GM23338 (cell line): ENCODE measurements around the gene SLC3A2. TPM values are rescaled to one million over a fixed set of nuclear protein-coding genes. Genes with fewer than 3 reads are reported as not detected.

Experiments used
- ATAC-seq: fragments of 200-7000 bp; cut with Tn5 transposase; 3 replicates; pipeline ENCODE4 v1.9.1; 2020
- DNase-seq: peaks from one replicate; pipeline ENCODE4 v3.0.0-alpha.2; 2015; ENCODE audit warnings: low spot score
- H2AFZ ChIP-seq: fragments of 200-600 bp; sonication (generic); 2 replicates; pipeline ENCODE4 v1.8.0; 2016; ENCODE audit warnings: antibody characterized with exemption, mild to moderate bottlenecking, moderate library complexity
- H3F3A ChIP-seq: fragments of 200-600 bp; sonication (generic); replicated peaks from 2 replicates; pipeline ENCODE4 v1.8.0; 2017; ENCODE audit warnings: antibody characterized with exemption, mixed run types, low read depth
- H3K27ac ChIP-seq: fragments of 200-600 bp; sonication (generic); 2 replicates; pipeline ENCODE4 v1.6.1; 2016; ENCODE audit warnings: low read depth
- H3K27me3 ChIP-seq: fragments of 200-600 bp; sonication (generic); 2 replicates; pipeline ENCODE4 v1.8.0; 2016; ENCODE audit warnings: mild to moderate bottlenecking, mixed run types, moderate library complexity; ENCODE audit not compliant: insufficient read depth
- H3K36me3 ChIP-seq: fragments of 200-600 bp; sonication (generic); 2 replicates; pipeline ENCODE4 v1.8.0; 2016; ENCODE audit warnings: mild to moderate bottlenecking; ENCODE audit not compliant: insufficient read depth
- H3K4me1 ChIP-seq: fragments of 200-600 bp; sonication (generic); 2 replicates; pipeline ENCODE4 v1.8.0; 2016; ENCODE audit warnings: mild to moderate bottlenecking, moderate library complexity; ENCODE audit not compliant: insufficient read depth
- H3K4me2 ChIP-seq: fragments of 200-600 bp; sonication (generic); 2 replicates; pipeline ENCODE4 v1.7.1; 2017; ENCODE audit warnings: mixed run types
- H3K4me3 ChIP-seq: fragments of 200-600 bp; sonication (generic); 2 replicates; pipeline ENCODE4 v1.6.1; 2016; ENCODE audit warnings: mixed run types
- H3K79me2 ChIP-seq: fragments of 200-600 bp; sonication (generic); replicated peaks from 2 replicates; pipeline ENCODE4 v1.8.0; 2017; ENCODE audit warnings: mild to moderate bottlenecking; ENCODE audit not compliant: insufficient read depth
- H3K9me2 ChIP-seq: fragments of 200-600 bp; sonication (generic); 2 replicates; pipeline ENCODE4 v1.8.0; 2017; ENCODE audit not compliant: insufficient read depth
- H4K20me1 ChIP-seq: fragments of 200-600 bp; sonication (generic); replicated peaks from 2 replicates; pipeline ENCODE4 v1.8.0; 2017; ENCODE audit warnings: mild to moderate bottlenecking; ENCODE audit not compliant: insufficient read depth
- H3K27ac Mint-ChIP-seq: 2 replicates; pipeline ENCODE4 v1.8.0; 2020; ENCODE audit warnings: inconsistent platforms, mild to moderate bottlenecking, moderate library complexity, mixed read lengths
- H3K27me3 Mint-ChIP-seq: 3 replicates; pipeline ENCODE4 v1.8.0; 2022; ENCODE audit warnings: low read depth, mild to moderate bottlenecking, moderate library complexity, mixed read lengths, inconsistent platforms; ENCODE audit not compliant: insufficient read depth, poor library complexity
- H3K36me3 Mint-ChIP-seq: 3 replicates; pipeline ENCODE4 v1.8.0; 2021; ENCODE audit warnings: low read depth, mild to moderate bottlenecking, inconsistent platforms, moderate library complexity, mixed read lengths
- H3K4me1 Mint-ChIP-seq: 3 replicates; pipeline ENCODE4 v1.8.0; 2020; ENCODE audit warnings: mild to moderate bottlenecking, inconsistent platforms, mixed read lengths
- H3K4me3 Mint-ChIP-seq: 3 replicates; pipeline ENCODE4 v1.8.0; 2021; ENCODE audit warnings: moderate library complexity, mild to moderate bottlenecking, inconsistent platforms, mixed read lengths
- H3K9me3 Mint-ChIP-seq: 3 replicates; pipeline ENCODE4 v1.8.0; 2020; ENCODE audit warnings: moderate library complexity, mild to moderate bottlenecking, inconsistent platforms, mixed read lengths
- CREB1 ChIP-seq: fragments of 250-450 bp; sonication (Bioruptor Pico); IDR thresholded peaks from 2 replicates; pipeline ENCODE4 v1.5.0; 2020; ENCODE audit warnings: low read depth, mild to moderate bottlenecking, moderate library complexity
- ETS1 ChIP-seq: IDR thresholded peaks from 2 replicates; pipeline ENCODE4 v1.6.1; 2016; ENCODE audit warnings: antibody characterized with exemption
- EZH2 ChIP-seq: fragments of 200-600 bp; sonication (generic); IDR thresholded peaks from one replicate; pipeline ENCODE4 v1.8.0; 2017; ENCODE audit warnings: antibody characterized with exemption, mild to moderate bottlenecking, low read depth; ENCODE audit not compliant: unreplicated experiment
- EZH2phosphoT487 ChIP-seq: fragments of 200-600 bp; sonication (generic); IDR thresholded peaks from one replicate; pipeline ENCODE4 v1.8.1; 2018; ENCODE audit warnings: antibody characterized with exemption; ENCODE audit not compliant: unreplicated experiment
- JUNB ChIP-seq: IDR thresholded peaks from one replicate; pipeline ENCODE4 v1.6.1; 2016; ENCODE audit warnings: antibody characterized with exemption; ENCODE audit not compliant: unreplicated experiment
- NANOG ChIP-seq: IDR thresholded peaks from 2 replicates; pipeline ENCODE4 v1.6.1; 2016; ENCODE audit warnings: antibody characterized with exemption, borderline replicate concordance
- POLR2AphosphoS5 ChIP-seq: IDR thresholded peaks from 2 replicates; pipeline ENCODE4 v1.6.1; 2016; ENCODE audit warnings: antibody characterized with exemption, low read depth
- REST ChIP-seq: IDR thresholded peaks from one replicate; pipeline ENCODE4 v1.6.1; 2018; ENCODE audit warnings: antibody characterized with exemption; ENCODE audit not compliant: unreplicated experiment
- STAT1 ChIP-seq: IDR thresholded peaks from one replicate; pipeline ENCODE4 v1.6.1; 2016; ENCODE audit warnings: antibody characterized with exemption; ENCODE audit not compliant: unreplicated experiment
- ZNF114 ChIP-seq: fragments of 250-450 bp; sonication (Bioruptor Pico); IDR thresholded peaks from 2 replicates; pipeline ENCODE4 v1.5.0; 2020; ENCODE audit warnings: mild to moderate bottlenecking, moderate library complexity
- ZNF331 ChIP-seq: fragments of 250-450 bp; sonication (Bioruptor Pico); IDR thresholded peaks from 2 replicates; pipeline ENCODE4 v1.5.0; 2020; ENCODE audit warnings: low read depth, mild to moderate bottlenecking, moderate library complexity
- polyA plus RNA-seq: library from polyadenylated mRNA; unstranded; fragments of >200 nt; fragmentation: Nextera tagmentation; extraction: Ambion mirVana; gene quantifications from 2 replicates; pipeline ENCODE4 v1.2.1, GENCODE V29; 2016
- total RNA-seq: library from RNA; depleted of rRNA; stranded (reverse); fragments of >200 nt; shearing (Covaris generic); gene quantifications from 2 replicates; pipeline ENCODE4 v1.2.3, GENCODE V29; 2014

SLC3A2 gene
- total and polyA plus RNA-seq, 2 experiments from 2014 or later: 240 to 425 TPM

GRCh38 chr11:62889126-62889483 is 8.4 kb downstream of the SLC3A2 start (continued):
- TF ChIP-seq REST: no peak
- TF ChIP-seq STAT1: no peak

- H3K9me2 ChIP-seq: no peaks in the 10 kb centered on the region
- H3K27ac Mint-ChIP-seq: peak overlapping the region; percentile 74
- peaks cover 36% of the 10 kb centered on the region for H3K4me1 Mint-ChIP-seq
- DNase-seq: no peak
- H3K4me3 ChIP-seq: no peak overlapping the region
- no peak overlapping the region for H2AFZ ChIP-seq
- peaks cover 69% of the 10 kb centered on the region for H3F3A ChIP-seq
- H3K36me3 ChIP-seq: peaks cover 32% of the 10 kb centered on the region
- H3K4me3 Mint-ChIP-seq: peak overlapping the region; percentile 3; the same call in 1 of the 3 replicates
- H3K9me3 Mint-ChIP-seq: no peaks in the 10 kb centered on the region
- peak; percentile 18 for ATAC-seq
- peaks cover 20% of the 10 kb centered on the region for H3K79me2 ChIP-seq
- peak overlapping the region; percentile 85 for H3K27ac ChIP-seq
- peaks cover 55% of the 10 kb centered on the region for H3K36me3 Mint-ChIP-seq
- H3K4me2 ChIP-seq: no peak overlapping the region
- H3K27me3 Mint-ChIP-seq: peaks cover 24% of the 10 kb centered on the region
- peaks cover 7% of the 10 kb centered on the region; the same call in 1 of the 2 replicates for H3K4me1 ChIP-seq
- no peaks in the 10 kb centered on the region for H3K27me3 ChIP-seq
- peak; percentile 63 for TF ChIP-seq POLR2AphosphoS5
- TF ChIP-seq EZH2phosphoT487: no peak
- TF ChIP-seq JUNB: no peak
- H4K20me1 ChIP-seq: peaks cover 30% of the 10 kb centered on the region
Observed at GRCh38 chr11:62889484-62890437, 9.1 kb downstream of the SLC3A2 start.

GRCh38 chr11:62892077-62892922 is 11.6 kb downstream of the SLC3A2 start:
- peaks cover 13% of the 10 kb centered on the region for H3K4me1 ChIP-seq
- peaks cover 5% of the 10 kb centered on the region for H4K20me1 ChIP-seq
- H3K27ac ChIP-seq: no peak overlapping the region
- no peaks in the 10 kb centered on the region for H3K79me2 ChIP-seq
- no peak for DNase-seq
- H3F3A ChIP-seq: peaks cover 44% of the 10 kb centered on the region
- Mint-ChIP-seq H3K9me3 (no peaks in the 10 kb centered on the region), H3K36me3 (peaks cover 29% of the 10 kb centered on the region), H3K4me1 (peaks cover 25% of the 10 kb centered on the region), H3K27me3 (peaks cover 20% of the 10 kb centered on the region), H3K27ac (peak overlapping the region; percentile 35), H3K4me3 (no peak overlapping the region)
- no peaks in the 10 kb centered on the region for H3K9me2 ChIP-seq
- no peaks in the 10 kb centered on the region for H3K27me3 ChIP-seq
- no peak for ATAC-seq
- no peak overlapping the region for H2AFZ ChIP-seq
- H3K36me3 ChIP-seq: peaks cover 8% of the 10 kb centered on the region
- H3K4me2 ChIP-seq: no peak overlapping the region
- no peak overlapping the region for H3K4me3 ChIP-seq
- TF ChIP-seq ZNF331 (CRISPR knock-in tag) (no peak), EZH2 (no peak), NANOG (no peak), EZH2phosphoT487 (no peak), ZNF114 (CRISPR knock-in tag) (no peak), STAT1 (no peak), ETS1 (no peak), POLR2AphosphoS5 (no peak), REST (no peak), CREB1 (CRISPR knock-in tag) (no peak), JUNB (no peak)
